ENCODE data around the gene NFKBIE.

DNA sequence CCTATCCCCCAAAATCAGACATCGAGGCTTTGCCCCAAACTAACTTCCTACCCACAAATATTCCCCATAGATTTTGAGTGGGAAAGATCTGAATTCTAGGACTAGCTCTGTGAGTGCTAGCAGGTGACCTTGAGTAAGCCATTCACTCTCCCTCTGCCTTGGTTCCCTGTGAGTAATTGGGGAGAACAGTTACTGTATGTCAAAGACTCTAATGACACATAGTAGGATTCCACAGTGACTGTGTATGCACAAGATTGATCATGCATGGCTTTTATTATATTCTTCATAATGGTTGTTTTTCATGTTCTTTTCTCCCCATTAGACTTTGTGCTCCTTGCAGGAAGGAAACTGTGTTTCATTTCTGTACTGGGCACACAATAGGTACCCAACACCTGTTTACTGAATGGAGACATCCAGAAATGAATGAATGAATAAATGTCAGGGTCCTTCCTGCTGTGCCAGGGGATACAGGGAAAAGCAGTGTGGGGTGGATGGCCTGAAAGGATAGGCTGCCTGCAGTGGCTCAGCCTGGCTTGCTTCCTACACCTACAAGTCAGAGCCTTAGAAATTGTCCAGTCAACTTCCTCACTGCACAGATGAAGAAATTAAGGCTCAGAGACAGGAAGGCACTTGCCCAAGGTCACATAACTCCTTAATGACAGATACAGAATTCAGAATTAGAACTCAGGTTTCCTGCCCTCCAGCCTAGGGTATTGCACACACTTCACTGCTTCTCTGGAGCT, 4.0 kb upstream of the NFKBIE start:
- TF ChIP-seq, protein P1, sequence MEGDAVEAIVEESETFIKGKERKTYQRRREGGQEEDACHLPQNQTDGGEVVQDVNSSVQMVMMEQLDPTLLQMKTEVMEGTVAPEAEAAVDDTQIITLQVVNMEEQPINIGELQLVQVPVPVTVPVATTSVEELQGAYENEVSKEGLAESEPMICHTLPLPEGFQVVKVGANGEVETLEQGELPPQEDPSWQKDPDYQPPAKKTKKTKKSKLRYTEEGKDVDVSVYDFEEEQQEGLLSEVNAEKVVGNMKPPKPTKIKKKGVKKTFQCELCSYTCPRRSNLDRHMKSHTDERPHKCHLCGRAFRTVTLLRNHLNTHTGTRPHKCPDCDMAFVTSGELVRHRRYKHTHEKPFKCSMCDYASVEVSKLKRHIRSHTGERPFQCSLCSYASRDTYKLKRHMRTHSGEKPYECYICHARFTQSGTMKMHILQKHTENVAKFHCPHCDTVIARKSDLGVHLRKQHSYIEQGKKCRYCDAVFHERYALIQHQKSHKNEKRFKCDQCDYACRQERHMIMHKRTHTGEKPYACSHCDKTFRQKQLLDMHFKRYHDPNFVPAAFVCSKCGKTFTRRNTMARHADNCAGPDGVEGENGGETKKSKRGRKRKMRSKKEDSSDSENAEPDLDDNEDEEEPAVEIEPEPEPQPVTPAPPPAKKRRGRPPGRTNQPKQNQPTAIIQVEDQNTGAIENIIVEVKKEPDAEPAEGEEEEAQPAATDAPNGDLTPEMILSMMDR (IDR thresholded peaks at IDR 0.05; ENCODE audit: low read length), result no peak
- TF ChIP-seq EZH2 (IDR thresholded peaks at IDR 0.05; ENCODE audit: borderline replicate concordance, low read length), result no peak

Measured in OCI-LY1 (cell line).